NCI-H2171 treated with DMSO at 0.1 percent for 48 hours (cell line): ENCODE measurements around the gene MBP.
"Not testable (repeated sequence)": the region's sequence is repeated elsewhere in the genome, so short reads cannot be mapped to it uniquely, and the experiment has no call there.

ENCODE experiments used
- DNase-seq: peaks from one replicate; lab custom pipeline; 2025; lab: John Stamatoyannopoulos, UW

Gene MBP

DNA sequence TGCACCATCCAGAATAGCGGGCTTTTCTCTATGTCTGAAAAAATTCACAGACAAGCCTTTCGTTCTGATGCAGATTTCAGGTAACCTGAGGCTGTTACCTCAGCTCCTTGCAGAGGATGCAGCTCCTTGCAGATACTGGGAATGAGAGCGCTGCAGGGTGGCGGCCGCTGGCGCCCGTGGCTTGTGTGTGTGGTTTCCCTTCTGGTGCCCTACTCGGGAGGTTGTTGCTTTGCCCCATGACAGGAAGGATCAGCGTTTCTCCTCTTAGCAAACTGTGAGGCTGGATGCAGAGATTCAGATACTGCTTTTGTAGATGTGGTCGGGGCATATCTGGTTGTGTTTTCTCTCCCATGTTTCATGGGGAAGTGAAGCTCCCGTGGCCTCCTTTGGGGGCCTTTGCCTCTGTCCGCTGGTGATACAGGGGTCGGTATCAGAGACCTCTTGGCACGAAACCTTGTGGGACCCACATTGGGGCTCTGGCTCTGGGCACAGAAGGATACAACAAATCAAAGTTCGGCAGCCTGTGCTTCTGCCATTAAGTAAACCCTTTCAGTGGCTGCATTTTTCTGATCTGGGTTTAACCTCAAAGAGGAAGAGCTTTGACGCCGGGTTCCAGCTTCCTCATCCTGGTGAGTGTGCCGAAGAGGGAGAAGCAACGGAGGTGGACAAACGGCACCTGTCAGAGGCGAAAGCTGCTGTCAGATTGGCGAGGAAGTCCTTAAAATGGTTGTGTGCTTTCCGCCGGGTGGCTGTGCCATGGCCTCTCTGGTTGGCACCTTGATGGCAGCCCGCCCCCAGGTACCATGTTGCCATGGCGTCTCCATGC lies 127.8 kb downstream of the MBP start:
- no peak for DNase-seq

DNA sequence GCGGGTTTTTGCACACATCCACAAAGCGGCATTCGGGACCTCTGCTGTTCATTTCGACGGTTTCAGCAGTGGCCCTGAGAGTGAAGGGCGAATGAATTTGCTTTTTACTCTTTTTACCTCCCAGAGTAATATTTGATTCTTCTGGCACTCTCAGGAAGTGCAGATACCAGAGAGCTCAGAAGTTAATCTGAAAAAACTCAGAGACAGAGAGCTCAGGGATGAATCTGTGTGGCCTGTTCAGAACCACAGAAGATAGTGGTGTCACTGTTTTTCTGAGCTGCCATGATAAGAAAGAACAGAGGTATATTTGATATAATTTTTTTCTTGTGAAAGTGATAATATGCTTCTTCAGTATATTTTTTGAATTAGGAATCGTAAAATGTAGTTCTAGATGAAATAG lies 129.3 kb downstream of the MBP start:
- no peak for DNase-seq

DNA sequence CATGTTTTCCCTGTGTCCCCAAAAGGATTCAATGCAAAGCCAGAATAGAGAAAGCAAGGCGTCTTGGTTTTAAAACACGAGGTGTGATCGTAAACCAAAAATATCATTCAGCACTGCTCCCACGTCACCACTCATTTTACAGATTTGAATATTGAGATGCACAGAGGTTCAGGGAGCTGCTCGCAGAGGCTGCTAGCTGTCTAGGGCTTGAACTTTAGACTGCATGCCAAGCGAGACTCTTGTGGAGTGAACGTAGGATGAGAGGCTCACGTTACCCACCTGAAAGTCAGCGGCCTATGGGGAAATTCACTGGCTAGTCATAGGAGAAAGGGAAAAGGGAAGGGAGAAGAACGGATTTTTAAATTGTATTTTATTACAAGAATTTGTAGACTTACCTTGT lies 130.1 kb downstream of the MBP start:
- DNase-seq, result no peak

DNA sequence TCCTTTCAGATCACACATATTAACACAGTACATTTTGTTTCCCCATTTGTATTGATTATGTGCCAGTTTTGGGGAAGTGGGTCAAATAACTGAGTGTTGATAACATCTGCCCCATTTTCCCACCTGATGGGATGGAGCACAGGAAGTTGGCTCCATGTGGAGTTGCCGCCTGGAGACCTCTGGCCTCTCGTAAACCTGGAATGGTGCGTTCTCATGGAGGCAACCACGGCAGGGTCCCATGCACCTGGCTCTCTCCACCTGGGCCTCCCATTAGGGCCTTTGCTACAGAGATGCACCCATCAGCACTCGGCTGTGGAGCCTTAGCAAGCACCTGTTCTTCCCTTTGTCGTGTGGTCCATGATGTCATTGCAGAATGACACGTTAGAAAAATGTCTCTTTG lies 130.6 kb downstream of the MBP start:
- no peak for DNase-seq

DNA sequence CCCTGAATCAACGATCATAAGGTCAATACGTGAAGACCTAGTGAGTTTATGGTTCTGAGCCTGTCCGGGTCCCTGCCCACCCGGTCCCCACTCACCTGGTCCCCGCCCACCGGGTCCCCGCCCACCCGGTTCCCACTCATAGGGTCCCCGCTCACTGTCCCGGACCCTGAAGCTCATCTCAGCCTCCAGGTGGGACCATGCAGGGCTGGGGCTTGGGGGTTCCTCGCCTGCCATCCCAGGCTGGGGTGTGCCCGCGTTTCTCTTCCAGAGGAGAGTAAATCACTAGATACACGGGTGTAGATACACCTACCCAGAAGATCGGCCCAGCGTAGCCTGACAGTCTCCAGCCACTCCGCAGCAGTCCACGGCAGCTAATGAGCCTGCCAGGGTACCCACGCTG lies 131.5 kb downstream of the MBP start:
- DNase-seq, result no peak

DNA sequence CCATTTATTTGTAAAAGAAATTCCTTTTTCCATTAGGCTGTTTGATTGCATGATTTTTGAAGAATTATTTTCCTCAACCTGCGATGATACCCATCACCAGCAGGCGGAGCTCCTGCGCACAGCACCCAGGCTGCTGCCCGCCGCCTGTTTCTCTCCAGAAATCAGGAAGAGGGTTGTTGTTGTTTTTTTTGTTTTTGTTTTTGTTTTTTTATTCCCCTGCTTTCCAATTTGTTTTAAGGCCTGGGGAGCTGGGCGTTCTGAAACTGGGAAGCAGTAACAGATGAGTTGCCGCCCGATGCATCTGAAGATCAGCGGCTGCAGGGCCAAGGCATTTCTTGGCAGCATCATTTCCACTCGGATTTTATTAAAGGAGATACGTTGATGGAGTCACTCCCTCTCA lies 132.1 kb downstream of the MBP start:
- peak; percentile 10 for DNase-seq

DNA sequence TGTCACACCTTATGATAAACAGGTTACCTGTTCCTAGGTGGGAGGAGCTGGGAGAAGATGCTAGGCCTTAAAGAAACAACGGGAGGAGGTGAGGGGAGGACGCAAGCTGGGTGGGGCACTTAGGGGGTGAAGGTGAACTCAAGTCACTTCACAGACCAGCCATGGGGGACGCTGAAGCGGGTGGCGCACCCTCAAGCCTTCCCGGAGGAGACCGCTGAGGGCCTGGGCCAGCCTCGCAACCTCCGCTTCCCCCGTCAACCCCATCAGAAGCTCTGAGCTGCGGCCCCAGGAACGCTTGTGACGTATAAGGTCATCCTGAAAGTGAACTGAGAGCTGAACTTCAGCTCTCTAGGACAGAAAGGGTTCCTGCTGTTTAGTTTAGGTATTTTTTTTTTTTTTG lies 133.5 kb downstream of the MBP start:
- DNase-seq, result no peak

DNA sequence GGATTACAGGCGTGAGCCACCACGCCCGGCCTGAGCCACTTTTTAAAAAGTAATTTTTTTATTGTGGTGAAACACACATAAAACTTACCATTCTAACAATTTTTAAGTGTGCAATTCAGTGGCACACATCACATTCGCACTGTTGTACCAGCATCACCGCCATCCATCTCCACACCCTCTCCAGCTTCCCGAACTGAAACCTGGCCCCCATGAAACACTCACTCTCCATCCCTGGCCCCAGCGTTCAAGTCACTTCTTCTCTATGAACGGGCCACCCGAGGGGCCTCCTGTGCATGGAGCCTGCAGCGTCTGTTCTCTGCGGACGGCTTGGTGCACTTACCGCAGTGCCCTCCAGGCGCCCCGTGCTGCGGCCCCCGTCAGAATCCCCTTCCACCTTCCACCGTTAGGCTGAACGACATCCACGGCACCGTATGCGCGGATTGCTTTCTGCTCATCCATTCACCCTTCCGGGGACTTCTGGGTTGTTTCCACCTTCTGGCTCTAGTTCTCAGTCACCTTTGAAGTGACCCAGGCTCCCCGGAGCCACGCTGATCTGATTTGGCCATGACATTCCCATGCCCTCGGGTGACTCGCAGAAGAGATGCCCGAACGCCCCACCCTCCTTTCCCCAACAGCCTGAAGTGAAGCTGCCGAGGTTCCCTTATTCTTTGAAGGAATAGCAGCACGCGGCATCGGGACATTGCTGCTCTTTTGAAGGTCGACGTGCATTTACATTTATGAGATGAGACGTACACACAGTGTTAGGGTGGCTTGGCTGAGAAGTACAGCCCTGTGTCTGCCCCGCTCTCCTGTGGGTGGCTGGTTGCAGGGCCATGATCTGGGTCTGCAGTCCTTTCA lies 134.4 kb downstream of the MBP start:
- DNase-seq, result no peak

DNA sequence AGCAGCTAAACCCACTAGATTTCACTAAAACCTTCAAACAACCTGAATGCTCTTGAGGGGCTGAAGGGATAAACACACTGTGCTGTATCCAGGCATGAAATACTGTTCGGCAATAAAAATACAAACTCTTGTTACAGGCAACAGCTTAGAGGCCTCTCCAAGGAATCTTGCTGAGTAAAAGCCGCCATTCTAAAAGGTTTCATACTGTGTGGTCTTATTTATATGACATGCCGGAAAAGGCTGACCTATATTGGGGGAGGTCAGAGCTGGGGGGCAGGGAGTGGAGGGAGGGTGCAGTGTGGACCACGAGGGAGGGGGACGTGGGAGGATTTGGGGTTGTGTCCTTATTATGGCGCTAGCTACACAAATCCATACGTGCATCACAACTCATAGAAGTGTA lies 136.2 kb downstream of the MBP start:
- no peak for DNase-seq

DNA sequence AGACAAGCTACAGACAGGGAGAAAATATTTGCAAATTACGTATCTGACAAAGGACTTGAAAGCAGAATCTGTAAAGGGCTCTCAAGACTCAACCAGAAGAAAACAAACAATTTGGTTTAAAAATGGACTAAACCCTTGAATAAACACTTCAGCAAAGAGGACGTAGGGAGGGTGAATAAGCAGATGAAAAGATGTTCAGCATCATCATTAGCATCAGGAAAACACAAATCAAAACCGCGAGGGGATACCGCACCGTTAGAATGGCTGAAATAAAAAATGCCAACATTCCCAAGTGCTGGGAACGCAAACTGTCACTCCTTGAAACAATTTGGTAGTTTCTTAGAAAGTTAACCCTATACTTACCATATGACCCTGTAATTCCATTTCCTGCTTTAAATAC lies 136.7 kb downstream of the MBP start:
- DNase-seq, result no peak

DNA sequence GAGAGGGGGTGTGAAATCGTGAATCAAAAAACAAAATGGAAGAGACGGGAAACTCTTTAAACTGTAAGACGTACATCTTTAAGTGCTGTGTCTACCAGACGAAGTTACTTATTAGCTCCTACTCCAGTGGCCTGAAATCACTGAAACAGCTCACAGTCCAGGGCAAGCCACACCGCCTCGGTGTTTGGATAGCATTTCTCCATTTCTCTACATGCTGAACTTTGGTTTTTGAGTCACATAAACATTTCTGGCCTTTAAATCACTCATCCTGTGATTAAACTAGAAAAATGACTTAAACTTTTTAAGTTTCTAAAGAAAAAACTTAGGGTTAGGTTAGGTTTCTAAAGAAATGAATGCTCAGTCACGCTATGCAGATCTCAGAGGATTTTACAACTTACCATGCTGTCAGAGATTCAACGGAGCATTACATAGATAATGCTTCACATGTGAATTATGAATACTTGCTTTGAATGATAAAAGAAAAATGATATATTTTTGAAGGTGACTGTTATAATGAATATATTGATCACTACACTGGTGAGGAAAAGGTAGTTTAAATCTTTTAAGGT lies 138.4 kb downstream of the MBP start:
- DNase-seq, result no peak

DNA sequence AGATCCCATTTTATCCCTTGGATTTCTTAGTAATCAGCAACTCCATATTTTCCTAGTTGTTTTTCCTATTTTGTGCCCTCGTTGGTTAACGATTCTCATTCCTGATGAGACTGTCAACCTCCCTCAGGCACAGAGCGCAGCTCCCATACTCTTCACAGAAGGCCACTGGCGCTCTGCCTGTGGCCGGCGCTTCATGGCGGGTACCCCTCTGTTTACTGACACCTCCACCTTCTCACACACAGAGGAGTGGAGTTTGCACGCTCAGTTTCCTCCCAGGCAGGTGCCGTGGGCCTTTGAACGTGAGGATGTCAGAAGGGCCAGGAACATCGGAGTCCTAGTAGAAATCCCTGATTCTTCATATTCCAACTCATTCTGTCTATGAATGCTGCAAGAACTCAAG lies 139.0 kb downstream of the MBP start:
- no peak for DNase-seq

DNA sequence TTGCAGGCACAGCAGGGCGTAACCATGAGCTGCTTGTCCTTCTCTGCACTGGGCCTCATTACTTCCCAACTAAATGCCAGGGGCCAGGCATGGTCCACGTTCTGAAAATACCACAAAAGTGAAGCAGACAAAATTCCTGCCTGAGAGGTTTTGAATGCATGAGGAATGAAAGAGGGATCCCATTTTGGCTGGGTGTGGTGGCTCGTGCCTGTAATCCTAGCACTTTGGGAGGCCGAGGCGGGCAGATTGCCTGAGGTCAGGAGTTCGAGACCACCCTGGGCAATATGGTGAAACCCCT lies 139.5 kb downstream of the MBP start:
- DNase-seq, result no peak

DNA sequence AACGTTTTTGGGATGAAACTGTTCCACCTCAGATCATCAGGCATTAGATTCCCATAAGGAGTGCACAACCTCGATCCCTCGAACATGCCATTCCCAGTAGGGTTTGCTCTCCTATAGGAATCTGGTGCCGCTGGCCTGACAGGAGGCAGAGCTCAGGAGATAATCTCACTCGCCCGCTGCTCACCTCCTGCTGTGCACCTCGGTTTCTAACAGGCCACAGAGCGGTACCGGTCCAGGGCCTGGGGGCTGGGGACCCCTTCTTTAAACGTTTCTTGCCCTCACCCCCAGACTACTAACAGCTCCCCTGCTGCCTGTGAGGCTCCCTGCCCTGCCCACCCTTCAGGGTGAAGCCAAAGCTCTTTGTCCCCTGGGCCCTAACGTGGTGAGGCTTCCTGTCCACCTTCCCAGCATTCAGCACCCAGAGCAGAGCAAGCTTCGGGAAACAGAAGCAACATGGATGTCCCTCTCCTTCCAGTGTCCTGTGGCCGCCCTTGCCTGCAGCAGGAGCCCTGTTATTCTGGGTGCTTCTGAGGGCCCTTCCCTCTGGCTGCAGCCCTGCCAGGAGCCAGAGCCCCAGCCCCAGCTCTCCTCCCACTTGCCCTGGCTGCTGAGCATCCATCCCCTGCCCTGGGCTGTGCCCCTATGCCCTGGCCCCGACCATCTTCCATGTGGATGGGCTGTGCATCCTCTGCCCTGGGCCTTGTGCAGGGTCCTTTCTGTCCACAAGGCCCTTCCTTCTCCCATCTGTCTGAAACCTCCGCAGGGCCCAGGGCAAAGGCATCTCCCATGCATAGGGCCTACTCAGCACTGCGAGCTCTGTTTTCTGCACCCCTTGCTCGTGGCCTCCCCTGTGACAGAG lies 140.1 kb downstream of the MBP start:
- no peak for DNase-seq

DNA sequence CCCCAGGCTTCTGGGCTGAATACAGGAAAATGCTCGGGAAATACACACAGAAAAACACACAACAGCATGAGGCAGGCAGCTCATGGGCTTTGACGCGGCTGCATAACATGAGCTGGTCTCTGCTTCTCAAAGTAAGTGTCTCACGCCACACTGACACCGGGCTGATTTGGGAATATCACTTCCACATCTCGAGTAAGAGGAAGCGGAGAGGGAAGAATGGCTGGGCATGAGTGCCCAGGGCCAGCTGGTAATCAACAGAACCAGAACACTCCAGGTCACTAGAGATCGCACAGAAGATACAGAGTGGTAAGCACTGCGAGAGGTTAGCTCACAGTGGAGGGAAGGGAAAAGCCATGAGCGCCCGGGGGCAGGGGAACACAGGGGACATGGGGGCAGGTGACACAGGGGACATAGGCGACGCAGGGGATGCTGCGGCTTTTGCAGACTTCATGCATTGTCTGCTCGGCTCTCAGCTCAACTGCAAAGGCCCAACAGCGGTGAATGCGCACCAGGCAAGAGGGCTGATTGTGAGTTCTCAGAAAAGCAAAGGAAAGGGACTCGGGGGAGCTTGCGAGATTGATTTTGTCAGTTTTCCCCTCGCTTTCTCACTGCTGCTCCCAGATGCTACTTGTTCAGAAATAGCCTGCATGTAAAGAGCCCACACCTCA lies 141.4 kb downstream of the MBP start:
- no peak for DNase-seq

DNA sequence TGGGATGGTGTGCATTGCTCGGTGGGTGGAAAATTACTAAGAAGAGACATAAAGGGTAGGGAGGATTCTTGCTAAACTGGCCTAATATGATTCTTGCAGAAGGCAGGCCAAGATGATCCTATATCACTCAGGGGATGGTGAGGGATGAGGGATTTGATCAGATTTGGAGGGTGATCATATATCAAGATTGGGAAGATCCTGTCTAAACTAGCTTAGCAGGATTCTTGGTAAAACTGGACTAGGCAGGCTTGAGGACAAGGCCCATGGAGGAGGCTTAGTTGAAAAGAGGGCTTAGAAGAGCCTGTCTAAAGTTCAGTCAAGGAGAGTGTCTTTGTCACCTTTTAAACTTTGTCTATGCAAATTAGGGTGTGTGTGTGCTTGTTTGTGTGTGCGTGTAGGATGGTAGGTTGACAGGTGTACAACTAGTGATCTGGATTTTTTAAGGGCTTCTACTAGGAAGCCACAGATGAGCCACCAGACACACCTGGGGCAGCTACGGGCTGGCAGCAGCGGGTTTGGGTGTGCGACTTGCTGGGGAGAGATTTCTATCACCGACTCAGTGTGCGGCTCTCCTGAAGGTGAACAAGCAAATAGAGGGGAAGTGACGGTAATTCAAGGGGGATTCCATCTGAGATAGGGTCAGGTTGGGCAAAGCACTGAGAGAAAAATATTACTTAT lies 142.1 kb downstream of the MBP start:
- not testable (repeated sequence) for DNase-seq

DNA sequence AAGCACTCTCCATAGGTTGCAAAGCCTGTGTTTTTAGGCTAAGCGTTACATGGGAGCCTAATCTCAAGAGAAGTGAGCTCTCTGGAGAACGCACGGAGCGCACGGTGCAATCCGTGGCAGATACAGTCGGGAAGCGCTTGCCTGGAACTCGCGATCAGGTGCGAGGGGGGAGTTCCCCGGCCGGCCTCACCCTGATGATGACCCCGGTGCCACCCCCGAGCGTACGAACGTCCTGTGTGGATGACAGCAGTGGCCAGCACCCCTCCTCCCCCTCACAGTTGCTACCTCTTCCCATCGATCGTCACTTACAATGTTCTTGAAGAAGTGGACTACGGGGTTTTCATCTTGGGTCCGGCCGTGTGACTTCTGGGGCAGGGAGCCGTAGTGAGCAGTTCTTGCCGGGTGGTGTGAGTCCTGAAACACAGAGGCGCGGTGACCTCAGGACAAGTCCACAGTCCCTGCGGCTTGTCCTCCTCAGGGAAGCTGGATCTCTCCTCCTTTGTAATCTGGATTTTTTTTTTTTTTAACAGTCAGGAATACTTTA lies 142.9 kb downstream of the MBP start:
- DNase-seq, result no peak

DNA sequence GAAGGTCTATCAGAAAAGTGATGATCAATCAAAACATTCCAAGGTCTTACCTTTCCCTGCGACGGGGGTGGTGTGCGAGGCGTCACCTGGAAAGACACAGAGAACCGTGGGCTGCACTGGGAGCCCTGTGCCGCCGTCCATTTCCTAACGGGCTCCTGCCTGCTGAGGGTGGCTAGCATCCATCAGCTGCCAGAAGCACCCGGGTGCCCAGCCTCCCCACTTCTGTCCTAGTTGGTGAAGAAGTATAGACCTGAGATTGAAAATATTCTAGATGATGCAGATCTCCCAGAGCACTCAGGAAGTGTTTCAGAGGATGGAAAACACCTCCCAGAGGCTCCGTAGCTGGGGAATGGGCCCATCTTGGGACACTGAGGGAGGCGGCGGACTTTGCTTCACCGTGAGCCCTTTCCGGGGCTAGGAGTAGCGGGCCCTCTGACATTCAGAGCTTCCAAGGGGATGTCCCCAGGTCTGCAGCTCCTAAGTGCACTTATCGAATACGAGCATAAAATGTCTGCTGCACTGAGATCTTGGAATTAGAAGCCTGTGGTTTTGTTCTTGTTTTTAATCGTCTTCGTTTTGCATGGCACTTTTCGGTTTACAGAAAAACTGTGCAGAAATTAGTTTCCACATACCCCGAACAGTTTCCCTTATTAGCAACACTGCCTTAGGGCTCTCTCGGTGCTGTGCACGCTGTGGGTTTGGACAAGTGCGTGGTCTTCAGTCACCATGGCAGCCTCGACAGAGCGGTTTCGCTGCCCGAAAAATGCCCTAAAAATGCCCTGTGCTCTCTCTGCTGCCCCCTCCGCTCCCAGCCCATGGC lies 143.5 kb downstream of the MBP start:
- no peak for DNase-seq

DNA sequence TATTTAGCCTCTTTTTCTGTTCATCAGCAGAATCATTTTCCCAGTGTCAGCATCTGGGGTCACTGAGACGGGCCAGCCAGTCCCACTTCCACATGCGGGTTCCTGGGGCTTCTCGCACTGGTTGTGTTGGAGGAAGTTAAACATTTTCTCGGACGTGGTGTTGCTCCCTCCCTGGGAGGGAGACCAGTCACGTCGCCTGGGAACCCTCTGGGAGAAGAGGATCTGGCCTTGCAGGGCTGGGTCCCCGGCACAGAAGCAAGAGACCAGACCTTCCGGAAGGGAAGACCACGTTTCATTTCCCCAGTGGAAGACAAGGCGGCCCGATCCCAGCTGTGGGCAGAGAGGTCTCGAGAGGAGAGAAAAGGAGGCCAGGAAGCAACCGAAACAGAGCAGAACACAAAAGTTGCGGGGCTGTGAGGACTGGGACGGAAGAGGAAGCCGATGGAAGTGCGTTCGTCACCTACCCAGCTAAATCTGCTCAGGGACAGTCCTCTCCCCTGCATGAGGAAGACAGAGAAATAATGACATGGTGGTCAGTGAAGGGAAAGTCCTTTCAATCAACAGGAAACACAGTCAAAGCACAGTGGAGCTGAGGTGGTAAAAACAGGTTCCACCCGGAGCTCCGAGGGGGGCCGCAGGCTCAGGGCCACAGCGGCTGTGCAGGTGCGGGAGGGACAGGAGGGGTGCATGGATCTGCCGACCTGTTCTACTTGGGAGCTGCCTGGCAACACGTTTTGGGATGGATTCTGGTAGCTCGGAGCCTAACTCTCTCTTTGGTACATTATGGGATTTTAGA lies 144.4 kb downstream of the MBP start:
- no peak for DNase-seq
